ENCODE results near the gene ZKSCAN7.
A peak's percentile ranks its signal among the peaks of the same experiment; 100 is the strongest.
"Not testable (repeated sequence)": the region's sequence is repeated elsewhere in the genome, so short reads cannot be mapped to it uniquely, and the experiment has no call there.

Gene ZKSCAN7

DNA sequence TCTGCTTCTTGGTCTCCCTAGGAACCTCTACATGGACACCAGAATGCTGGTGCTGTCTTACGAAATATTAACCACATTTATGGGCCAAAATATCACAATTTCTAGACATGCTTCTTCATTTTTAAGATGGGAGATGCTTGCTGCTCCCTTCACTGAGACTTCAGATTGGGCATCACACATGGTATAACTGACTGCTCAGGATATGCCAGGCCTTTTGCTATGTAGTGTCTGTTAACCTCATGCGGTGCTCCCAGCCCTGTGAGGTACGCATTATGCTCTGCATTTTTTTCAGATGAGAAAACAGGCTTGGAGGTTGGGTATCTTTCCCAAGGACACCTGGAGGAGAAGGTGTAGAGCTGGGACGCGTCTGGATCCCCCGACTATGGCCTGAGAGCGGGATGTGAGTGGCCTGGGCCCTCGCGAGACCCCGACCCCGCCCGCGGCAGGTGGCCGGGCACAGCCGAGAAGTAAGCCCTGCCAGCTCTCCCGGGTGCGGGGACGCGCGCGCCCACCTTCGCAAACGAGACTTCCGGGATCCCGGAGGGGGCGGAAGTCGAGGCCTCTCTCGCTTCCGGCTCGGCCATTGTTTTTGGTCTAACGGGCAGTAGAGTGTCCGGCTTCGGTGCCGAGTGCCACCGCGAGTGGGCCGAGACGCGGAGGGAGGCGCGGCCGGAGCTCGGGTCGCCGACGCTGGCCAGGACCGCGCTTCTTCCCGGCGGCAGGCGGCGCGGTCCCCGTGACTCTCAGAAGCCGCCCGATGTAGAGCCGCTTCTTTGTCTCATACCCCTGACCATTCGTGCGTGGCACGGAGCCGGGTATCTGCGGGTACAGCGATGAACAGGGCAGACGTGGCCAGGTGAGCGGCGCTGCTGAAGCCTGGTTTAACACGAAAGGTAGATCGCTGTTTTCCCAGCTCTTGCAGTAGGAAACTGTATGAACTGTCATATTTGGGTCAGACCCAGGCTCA, at the start of gene ZKSCAN7:
Gene ZKSCAN7, plus strand, starts transcription at position 568 of the 967 bp plus-strand sequence. CDS start 1,855 bp downstream, outside the sequence.
- DNase-seq = peak; percentile 60

DNA sequence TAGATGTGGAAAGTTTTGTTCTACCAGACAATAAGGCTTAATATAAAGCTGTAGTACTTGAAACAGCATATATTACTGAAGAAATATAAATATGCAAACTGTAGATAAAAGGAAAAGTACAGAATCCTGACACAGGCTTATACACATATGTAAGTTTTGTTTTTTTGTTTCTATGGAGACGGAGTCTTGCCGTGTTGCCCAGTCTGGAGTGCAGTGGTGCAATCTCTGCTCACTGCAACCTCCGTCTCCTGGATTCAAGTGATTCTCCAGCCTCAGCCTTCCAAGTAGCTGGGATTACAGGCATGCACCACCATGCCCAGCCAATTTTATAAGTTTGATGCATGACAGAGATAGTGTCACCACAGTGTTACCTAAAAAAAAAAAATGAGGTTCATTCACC, 48.4 kb upstream of the ZKSCAN7 start:
- no peak for DNase-seq

DNA sequence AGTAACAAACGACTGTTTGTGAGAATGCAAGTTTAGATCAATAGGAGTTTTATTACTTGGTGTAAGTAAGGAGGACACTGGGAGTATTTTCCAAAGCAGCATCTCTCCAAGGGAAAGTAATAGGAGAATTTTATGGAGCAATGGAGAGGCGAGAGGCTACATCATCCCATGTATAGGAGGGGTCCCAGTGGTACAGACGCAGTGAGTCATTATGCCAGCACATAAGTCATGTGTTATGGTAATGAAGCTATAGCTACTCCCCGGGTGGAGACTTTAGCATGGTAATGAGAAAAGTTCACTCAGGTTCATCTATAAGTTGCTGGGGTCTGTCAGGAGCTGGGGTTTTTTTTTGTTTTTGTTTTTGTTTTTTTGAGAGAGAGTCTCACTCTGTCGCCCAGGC, 48.0 kb upstream of the ZKSCAN7 start:
- no peak for DNase-seq

DNA sequence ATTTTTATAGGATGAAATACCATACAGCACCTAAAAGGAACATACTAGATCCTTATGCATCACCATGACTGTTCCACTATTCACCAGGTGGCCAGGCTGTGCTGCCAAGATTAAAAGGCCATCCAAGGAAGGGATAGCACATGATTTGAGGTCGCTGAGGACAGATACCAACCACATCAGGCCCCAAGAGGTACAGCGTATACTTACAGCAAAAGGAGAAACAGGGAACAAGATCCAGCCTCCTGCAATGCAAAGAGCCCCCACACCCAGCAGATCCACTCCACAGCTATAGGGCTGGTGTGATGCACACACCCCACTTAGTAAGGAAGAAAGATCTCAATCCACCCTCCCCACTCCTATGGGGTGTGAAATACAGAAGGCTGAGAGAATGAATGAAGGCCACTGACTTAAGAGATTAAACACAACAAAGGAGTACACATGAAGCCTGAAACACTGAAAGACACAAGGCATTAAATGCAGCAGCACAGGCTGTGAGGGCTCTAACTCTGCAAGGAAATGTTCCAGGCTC, 45.5 kb upstream of the ZKSCAN7 start:
- no peak for DNase-seq

DNA sequence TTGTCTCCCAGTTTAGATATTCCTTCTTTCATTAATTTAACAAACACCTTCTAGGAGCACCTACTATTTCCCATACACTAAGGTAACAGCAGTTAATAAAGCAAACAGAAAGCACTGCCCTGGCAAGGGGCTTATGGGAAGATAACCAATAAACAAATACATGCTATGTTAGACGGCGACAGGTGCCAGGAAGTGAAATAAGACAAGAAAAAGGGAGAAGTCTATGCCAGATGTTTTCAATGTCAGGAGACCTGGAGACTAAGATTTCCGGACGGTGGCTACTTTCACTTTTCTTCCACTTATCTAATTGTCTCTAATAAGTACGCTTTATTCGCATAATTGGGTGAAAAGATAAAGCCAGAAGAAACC, 45.0 kb upstream of the ZKSCAN7 start:
- DNase-seq = peak; percentile 0

DNA sequence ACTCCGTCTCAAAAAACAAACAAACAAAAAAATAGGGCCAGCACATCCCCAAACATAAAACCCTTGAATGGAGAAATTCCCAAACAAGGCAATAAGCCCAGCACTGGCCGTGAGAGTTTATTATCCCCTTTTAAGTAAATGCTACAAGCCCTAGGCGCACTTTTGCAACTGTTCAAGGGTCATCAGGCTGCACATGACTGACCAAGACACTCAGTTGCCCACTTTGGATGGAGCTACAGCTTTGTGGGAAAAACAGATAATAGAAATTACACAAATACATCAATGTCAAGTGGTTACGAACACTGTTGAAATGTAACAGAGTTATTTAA, 43.8 kb upstream of the ZKSCAN7 start:
- DNase-seq = no peak

DNA sequence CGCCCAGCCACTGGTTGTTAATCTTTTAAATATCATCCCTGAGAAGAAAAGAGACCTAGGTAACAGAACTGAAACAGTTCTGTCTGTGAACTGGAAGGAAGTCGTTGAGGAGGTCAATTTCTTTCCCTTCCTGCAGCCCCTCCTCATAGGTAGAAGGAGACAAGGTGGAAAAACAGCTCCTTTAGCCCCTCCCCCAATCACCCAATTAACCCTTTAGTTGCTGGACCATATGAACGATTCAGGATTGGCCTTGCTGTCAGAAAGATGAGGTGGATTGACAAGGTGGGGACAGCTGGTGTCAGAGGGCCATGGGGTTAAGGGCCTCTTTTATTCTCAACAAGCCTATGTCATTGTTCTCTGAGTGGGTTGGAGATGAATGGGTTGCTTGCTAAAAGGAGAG, 41.5 kb upstream of the ZKSCAN7 start:
- no peak for DNase-seq

DNA sequence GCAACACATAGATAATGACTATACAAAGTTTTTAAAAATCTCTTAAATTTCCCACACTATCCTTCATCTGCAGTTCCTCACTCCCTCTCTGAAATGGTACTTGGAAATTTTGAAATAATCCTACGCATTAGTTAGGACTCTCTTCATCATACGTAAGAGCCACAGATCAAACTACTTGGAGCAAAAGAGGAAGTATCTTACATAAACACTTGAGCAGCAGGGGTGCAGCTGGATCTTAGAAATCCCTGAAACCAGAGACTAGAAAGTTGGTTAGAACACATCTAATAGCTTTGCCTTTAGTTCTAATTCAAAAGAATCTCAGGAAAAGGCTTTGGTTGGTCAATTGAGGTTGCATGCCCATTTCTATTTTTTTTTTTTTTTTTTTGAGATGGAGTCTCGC, 38.8 kb upstream of the ZKSCAN7 start:
- no peak for DNase-seq

DNA sequence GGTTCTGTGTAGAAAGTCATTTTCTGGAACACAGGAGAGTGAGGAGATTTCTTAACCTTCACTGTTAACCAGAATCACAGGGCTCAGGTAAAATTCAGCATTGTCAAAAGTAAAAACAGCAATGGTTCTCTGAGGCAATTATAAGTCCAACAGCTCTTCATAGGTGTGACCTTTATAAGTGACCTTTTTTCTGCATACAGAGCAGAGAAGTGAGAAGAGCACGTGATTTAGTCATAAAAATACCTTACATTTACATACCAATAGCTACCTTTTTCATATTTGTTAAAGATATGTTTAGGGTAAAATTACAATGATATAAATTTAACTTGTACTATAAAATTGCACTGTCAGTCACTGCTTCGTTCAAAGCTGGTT, 36.2 kb upstream of the ZKSCAN7 start:
- no peak for DNase-seq

DNA sequence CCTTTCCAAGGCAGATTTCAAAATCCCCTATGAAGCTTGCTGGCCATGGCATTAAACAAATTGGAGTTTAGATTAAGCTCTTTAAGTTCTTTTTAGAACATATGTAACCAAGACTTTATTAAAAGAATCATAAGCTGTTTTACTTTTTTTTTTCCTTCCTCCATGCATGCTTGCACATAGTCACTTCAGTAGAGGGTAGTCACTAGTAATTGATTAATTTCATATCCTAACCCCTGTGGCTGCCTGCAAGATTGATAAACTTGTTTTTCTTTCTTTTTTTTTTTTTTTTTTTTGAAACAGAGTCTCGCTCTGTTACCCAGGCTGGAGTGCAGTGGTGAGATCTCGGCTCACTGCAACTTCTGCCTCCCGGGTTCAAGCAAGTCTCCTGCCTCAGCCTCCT, 33.3 kb upstream of the ZKSCAN7 start:
- DNase-seq = no peak

DNA sequence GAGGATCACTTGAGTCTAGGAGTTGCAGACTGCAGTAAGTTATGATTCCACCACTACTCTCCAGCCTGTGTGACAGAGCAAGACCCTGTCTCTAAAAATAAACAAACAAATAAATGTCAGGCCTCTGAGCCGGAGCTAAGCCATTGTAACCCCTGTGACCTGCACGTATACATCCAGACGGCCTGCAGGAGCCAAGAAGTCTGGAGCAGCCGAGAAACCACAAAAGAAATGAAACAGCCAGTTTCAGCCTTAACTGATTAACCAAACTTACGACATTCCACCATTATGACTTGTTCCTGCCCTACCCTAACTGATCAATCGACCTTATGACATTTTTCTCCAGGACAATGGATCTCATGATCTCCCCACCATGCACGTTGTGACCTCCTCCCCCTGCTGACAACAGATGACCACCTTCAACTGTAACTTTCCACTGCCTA, 32.5 kb upstream of the ZKSCAN7 start:
- no peak for DNase-seq

DNA sequence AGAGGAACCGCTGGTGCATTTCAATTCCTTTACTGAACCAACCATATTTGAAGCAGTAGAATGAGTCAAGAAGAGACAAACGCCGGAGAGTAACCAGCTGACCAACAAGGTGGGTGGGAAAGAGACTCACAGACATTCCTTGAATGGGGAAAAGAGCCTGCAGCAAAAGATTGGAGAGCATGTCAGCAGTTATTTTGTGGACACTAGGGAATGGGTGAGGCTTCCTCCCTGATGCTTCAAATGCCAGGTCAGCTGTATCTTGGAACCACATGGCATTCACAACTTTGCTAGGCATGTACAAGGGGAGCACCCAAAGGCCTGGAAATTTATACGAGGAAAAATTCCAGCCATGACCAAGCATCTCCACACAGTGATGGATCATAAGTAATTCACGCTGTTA, 29.9 kb upstream of the ZKSCAN7 start:
- no peak for DNase-seq

DNA sequence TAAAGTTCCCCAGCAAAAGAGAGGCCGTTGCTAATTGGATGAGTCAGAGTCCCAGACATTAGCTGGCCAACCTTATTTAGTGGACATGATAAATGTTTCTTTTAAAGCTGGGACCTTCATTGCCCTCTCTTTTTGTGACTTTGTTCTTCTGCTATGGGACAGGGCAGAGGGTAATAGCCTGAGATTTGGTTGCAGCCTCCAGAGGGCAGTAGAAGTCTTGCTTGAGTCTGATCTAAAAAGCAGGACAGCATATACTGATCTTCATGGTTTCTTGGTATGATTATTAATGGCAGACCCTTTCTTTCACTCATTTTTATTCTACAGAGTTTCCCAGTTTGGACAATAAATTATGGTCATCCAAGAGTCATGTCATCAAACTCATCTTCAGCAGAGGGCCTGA, 25.1 kb upstream of the ZKSCAN7 start:
- no peak for DNase-seq

DNA sequence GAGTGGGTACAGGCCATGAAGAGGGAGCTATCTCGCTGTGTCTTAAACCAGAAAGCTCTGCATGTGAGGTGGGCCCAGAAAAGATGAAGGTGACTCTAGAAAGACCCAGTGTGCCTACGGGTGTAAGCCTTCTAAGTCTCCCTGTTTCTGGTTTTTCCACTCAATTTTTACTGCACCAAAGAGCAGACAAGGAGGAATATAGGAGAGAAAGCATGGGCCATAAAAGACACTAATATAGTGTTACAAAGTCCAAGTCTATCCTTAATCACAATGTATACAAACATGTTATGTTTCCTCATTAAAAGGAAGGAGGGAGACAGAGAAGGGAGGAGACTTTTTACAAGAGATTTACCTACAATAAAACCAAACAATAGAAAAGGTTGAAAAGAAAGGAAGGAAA, 24.1 kb upstream of the ZKSCAN7 start:
- no peak for DNase-seq

DNA sequence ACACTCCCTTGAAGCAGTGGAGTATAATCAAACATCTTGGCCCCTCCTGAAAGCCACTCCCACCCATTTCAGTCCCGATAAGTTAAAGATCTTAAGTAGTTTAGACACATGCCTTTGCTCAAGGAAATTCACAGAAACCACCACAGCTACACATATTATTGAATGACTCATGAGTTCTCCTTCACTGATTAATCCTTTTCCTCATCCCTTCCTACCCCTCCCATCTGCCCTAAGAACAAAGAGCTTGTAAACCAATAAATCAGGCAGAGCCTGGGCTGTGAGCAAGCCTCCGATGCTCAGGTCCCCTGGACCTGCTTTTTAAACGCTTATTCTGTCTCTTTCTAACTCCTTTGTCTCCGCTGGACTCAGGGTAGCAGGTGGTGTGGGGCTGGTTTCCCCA, 20.3 kb upstream of the ZKSCAN7 start:
- not testable (repeated sequence) for DNase-seq

DNA sequence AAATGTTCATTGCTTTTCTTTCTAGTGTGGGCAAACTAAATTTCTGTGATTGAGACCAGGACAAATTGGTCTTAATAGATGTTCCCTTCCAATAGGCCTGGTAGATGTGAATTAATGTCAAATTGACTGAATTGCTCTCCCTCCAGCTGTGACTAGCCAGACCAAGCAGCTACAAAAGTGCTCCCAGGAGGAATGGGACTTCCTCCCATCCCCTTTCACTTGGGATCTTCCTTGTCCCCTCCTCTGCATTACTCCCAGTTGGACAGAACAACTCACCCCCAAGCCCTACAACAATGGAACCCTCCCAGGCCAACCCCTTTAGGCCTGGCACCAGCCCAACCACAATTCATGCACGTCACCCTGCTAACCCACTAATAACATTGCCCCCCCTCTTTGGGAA, 19.6 kb upstream of the ZKSCAN7 start:
- no peak for DNase-seq

DNA sequence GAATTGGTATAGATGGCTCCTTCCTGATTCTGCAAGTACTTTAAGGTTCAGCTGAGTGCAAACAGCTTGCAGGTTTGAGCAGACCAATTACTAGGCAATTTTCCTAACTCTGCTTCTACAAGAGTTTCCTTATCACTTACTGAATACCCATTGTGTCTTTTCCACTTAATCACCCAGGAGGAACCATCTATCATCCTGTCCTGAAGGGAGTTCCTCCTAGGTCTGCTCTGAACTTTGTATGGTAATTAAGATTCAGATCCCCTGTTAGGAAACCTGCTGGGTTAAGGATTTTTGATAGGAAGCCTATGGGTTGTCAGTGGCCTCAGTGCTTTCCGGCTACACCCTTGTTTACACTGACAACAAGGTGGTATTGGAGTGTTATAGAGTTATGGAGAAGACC, 10.2 kb upstream of the ZKSCAN7 start:
- not testable (repeated sequence) for DNase-seq

DNA sequence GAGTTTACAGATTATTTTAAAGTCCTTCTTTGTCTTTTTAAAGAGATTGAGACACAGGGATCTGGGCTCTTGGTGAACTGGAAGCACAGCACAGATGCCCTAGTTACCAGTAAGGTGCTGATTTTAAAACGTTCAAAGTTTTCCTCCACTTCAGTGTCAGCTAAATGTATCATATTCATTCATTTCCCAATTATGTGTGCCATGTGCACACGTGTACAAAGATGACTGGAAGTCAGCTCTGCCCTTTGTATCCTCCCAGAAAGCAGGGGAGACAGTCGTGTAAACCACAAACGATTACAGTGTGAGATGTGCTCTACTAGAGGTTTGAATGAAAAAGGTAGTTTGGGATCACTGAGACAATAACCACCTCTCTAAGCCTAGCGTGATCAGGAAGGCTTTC, 730 bp downstream of the ZKSCAN7 start:
- no peak for DNase-seq

DNA sequence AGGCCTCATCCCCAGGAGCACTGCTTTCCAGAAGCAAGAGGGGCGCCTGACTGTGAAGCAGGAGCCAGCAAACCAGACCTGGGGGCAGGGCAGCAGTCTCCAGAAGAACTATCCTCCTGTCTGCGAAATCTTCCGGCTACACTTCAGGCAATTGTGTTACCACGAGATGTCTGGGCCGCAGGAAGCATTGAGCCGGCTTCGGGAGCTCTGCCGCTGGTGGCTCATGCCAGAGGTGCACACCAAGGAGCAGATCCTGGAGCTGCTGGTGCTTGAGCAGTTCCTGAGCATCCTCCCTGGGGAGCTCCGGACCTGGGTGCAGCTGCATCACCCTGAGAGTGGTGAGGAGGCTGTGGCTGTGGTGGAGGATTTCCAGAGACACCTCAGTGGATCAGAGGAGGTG, 2.1 kb downstream of the ZKSCAN7 start:
- no peak for DNase-seq

DNA sequence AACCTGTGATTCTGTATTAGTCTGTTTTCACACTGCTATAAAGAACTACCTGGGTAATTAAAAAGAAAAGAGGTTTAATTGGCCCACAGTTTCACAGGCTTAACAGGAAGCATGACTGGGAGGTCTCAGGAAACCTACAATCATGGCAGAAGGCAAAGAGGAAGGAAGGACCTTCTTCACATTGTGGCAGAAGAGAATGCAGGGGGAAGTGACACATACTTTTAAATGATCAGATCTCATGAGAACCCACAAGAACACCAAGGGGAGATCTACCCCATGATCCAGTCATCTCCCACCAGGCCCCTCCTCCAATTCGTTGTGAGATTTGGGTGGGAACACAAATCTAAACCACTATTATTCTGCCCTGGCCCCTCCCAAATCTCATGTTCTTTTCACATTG, 6.1 kb downstream of the ZKSCAN7 start:
- DNase-seq = no peak

DNA sequence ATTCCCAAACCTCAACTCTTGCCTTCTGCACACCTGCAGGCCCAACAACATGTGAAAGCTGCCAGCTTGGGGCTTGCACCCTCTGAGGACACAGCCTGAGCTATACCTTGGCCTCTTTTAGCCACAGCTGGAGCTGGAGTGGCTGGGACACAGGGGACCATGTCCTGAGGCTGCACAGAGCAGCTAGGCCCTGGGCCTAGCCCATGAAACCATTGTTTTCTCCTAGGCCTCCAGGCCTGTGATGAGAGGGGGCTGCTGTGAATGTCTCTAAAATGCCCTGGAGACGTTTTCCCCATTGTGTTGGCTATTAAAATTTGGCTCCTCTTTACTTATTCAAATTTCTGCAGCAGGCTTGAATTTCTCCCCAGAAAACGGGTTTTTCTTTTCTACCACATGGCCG, 7.2 kb downstream of the ZKSCAN7 start:
- no peak for DNase-seq

DNA sequence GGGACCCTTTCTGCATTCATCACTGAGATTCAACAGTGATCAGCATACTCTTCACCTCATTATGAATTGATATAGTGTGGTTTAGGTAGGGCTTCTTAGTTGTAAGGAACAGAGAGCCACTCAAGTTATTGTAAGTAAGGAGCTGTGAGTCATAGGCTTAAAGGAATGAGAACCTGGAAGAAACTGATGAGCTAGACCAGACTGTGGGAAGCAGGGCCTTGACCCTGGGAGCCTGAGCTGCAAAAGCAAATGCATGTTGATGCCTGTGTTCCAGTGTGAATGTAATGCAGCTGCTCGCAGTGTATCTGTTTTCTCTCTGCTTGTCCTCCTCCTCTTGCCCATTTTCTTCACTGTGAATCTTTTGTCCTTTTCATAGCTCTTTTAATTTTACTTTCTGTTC, 13.6 kb downstream of the ZKSCAN7 start:
- DNase-seq = no peak

DNA sequence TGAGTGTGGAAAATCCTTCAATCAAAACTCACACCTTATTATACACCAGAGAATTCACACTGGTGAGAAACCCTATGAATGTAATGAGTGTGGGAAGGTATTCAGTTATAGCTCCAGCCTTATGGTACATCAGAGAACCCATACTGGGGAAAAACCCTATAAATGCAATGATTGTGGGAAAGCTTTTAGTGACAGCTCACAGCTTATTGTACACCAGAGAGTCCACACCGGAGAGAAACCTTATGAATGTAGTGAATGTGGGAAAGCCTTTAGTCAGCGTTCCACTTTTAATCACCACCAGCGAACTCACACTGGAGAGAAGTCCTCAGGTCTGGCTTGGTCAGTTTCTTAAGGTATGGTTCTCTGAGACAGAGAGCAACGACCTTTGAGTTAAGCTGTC, 16.0 kb downstream of the ZKSCAN7 start:
- DNase-seq = no peak

DNA sequence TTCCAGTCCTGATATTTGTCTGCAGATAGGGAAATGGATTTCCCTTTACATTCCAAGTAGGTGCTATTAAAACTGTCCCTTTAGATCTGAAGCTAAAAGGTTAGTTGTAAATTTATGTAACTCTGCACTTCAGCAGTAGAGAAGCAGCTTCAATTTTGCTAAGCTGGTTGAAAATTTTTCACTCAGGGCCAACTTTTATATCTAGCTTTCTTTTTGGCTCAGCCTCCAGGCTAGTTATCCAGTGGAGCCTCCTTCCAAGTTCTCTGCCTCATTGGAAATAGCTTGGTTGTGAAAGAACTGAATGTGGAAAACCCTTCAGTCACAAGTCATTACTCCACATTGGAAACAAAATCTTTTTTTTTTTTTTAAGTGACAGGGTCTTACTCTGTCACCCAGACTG, 21.6 kb downstream of the ZKSCAN7 start:
- no peak for DNase-seq
